ENCODE measurements around the gene LRP8. TPM values are rescaled to one million over a fixed set of nuclear protein-coding genes. Genes with fewer than 3 reads are reported as not detected.

LRP8 gene
- polyA plus RNA-seq, 1 of the 3 experiments (the other 2 are of a cell fraction), result 19.9 TPM

DNA sequence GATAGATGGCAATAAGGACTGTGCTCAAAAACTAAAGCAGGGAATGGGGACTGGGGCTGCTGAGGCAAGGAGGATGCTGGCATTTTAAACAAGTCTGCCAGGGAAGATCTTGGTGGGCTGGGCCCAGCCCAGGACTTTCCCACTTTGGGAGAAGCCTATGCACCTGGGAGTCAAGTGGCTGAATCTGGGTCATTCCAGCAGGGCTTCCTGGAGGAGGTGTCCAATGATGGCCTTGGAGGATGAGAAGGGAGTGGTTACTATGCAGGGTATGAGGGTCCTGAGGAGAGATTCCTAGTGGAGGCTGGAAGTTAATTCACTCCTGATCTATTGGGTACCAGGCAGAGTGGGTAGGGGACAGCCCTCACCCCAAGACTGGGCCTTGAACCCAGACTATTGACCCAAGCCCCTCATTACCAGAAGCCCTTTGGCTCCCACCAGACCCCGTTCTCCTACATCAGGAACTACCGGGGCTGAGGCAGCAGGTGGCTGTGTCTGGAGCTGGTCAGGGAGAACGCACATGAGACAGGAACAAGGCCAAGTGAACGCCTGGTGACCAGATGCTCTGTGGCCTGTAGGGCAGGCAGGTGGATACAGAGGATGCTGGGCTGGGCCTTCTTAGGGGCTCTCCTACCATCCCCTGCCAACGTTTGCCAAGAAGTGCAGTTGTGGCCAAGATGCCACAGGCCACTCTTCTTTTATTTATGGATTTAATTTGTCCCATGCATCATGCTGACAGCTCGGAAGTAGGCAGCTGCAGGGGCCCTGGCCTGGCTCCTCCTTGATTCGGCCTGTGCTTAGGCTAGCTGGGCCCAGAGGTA is 18.3 kb upstream of the LRP8 start:
- no peak overlapping the region for H3K9ac ChIP-seq
- 56% methylated on average over 7 of the region's 7 CpGs for WGBS (ENCODE audit: low lambda C conversion rate)

DNA sequence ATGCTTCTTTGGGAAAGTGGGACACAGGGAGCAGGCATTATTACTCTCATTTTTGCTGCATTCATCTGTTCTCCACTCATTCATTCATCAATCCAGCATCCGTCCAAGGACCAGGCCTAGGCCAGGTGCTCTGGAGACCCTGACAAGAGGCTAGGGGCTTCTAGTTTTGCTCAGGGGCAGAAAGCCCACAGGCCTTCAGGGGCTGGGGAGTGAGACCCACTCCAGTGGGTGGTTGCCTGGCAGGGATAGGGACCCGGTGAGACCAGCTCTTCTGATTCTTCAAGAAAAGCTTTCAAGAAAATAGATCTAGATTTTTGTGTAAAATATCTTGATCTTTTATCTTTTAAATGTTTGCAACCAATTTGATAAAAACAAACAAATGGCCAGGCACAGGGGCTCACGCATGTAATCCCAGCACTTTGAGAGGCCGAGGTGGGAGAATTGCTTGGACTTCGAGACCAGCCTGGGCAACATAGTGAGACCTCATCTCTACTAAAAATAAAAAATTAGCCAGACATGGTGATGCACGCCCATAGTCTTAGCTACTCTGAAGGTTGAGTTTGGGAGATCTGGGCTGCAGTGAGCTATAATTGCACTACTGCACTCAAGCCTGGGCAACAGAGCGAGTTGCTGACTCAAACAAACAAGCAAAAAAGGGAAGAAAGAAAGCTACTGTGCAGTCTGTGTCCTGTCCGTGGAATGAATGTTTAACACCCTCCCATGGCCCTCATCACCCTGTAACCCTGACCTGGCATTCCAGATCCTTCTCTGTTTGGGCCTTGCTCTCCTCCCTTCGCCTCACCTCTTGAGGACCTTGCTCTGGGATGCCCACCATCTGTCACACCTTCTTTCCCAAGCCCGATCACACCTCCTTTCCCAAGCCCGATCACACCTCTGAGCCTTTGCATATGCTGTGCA is 17.3 kb upstream of the LRP8 start:
- Histone ChIP-seq H3K36me3 (replicated peaks in 1 of 2; ENCODE audit: control insufficient read depth in 1 of 2, insufficient read depth in 2 of 2, low read length in 1 of 2) (no peaks in the 10 kb centered on the region), H3K27ac (ENCODE audit: low read depth in 2 of 2, low read length in 1 of 2) (no peak overlapping the region), H3K4me2 (no peak overlapping the region), H3K79me2 (ENCODE audit: insufficient read depth) (no peaks in the 10 kb centered on the region), H3K27me3 (ENCODE audit: insufficient read depth) (no peaks in the 10 kb centered on the region), H3K9ac (no peak overlapping the region), H3K9me3 (no peaks in the 10 kb centered on the region), H3F3A (replicated peaks; ENCODE audit: insufficient read depth) (no peaks in the 10 kb centered on the region), H3K9me2 (no peaks in the 10 kb centered on the region), H3K4me3 (ENCODE audit: low read depth in 2 of 2, low read length in 1 of 2) (no peak overlapping the region), H3K4me1 (ENCODE audit: control insufficient read depth in 1 of 2, insufficient read depth in 2 of 2, low read depth in 1 of 2, low read length in 1 of 2) (peaks cover 0 to 18% of the 10 kb centered on the region in 2 experiments; a peak in 1 of 4 replicates), H4K20me1 (ENCODE audit: insufficient read depth) (no peaks in the 10 kb centered on the region), H2AFZ (ENCODE audit: low read depth) (no peak overlapping the region)
- DNase-seq, result no peak
- WGBS (ENCODE audit: low lambda C conversion rate), result 79% methylated on average over 11 of the region's 11 CpGs
- POLR2A ChIA-PET, result interaction anchor here (0.9 kb wide), 1 partner anchor 28 kb away, joined by 3 read pairs; no protein-coding TSS in a partner anchor
- CTCF ChIA-PET, result interaction anchor here (1.4 to 7.1 kb wide), 3 partner anchors 14 to 67 kb away, joined by 3 to 38 read pairs (median 5); no protein-coding TSS in a partner anchor
- TF ChIP-seq, protein P1, sequence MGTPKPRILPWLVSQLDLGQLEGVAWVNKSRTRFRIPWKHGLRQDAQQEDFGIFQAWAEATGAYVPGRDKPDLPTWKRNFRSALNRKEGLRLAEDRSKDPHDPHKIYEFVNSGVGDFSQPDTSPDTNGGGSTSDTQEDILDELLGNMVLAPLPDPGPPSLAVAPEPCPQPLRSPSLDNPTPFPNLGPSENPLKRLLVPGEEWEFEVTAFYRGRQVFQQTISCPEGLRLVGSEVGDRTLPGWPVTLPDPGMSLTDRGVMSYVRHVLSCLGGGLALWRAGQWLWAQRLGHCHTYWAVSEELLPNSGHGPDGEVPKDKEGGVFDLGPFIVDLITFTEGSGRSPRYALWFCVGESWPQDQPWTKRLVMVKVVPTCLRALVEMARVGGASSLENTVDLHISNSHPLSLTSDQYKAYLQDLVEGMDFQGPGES (IDR thresholded peaks at IDR 0.05; ENCODE audit: low read depth, low read length), result no peak
- no peak for TF ChIP-seq EZH2phosphoT487 (IDR thresholded peaks at IDR 0.05; ENCODE audit: borderline replicate concordance, low read depth)
- TF ChIP-seq, protein P2, sequence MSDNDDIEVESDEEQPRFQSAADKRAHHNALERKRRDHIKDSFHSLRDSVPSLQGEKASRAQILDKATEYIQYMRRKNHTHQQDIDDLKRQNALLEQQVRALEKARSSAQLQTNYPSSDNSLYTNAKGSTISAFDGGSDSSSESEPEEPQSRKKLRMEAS (IDR thresholded peaks at IDR 0.05; ENCODE audit: low read depth), result no peak
- TF ChIP-seq, protein P3, sequence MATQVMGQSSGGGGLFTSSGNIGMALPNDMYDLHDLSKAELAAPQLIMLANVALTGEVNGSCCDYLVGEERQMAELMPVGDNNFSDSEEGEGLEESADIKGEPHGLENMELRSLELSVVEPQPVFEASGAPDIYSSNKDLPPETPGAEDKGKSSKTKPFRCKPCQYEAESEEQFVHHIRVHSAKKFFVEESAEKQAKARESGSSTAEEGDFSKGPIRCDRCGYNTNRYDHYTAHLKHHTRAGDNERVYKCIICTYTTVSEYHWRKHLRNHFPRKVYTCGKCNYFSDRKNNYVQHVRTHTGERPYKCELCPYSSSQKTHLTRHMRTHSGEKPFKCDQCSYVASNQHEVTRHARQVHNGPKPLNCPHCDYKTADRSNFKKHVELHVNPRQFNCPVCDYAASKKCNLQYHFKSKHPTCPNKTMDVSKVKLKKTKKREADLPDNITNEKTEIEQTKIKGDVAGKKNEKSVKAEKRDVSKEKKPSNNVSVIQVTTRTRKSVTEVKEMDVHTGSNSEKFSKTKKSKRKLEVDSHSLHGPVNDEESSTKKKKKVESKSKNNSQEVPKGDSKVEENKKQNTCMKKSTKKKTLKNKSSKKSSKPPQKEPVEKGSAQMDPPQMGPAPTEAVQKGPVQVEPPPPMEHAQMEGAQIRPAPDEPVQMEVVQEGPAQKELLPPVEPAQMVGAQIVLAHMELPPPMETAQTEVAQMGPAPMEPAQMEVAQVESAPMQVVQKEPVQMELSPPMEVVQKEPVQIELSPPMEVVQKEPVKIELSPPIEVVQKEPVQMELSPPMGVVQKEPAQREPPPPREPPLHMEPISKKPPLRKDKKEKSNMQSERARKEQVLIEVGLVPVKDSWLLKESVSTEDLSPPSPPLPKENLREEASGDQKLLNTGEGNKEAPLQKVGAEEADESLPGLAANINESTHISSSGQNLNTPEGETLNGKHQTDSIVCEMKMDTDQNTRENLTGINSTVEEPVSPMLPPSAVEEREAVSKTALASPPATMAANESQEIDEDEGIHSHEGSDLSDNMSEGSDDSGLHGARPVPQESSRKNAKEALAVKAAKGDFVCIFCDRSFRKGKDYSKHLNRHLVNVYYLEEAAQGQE (IDR thresholded peaks at IDR 0.05; ENCODE audit: low read depth, low read length), result no peak
- TF ChIP-seq, protein P4, sequence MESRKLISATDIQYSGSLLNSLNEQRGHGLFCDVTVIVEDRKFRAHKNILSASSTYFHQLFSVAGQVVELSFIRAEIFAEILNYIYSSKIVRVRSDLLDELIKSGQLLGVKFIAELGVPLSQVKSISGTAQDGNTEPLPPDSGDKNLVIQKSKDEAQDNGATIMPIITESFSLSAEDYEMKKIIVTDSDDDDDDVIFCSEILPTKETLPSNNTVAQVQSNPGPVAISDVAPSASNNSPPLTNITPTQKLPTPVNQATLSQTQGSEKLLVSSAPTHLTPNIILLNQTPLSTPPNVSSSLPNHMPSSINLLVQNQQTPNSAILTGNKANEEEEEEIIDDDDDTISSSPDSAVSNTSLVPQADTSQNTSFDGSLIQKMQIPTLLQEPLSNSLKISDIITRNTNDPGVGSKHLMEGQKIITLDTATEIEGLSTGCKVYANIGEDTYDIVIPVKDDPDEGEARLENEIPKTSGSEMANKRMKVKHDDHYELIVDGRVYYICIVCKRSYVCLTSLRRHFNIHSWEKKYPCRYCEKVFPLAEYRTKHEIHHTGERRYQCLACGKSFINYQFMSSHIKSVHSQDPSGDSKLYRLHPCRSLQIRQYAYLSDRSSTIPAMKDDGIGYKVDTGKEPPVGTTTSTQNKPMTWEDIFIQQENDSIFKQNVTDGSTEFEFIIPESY (IDR thresholded peaks at IDR 0.05; ENCODE audit: borderline replicate concordance, low read depth), result no peak
- no peak for TF ChIP-seq FOXM1 (IDR thresholded peaks at IDR 0.05; ENCODE audit: low read depth)
- no peak for TF ChIP-seq GATA2 (CRISPR knock-in tag; IDR thresholded peaks at IDR 0.05)
- TF ChIP-seq POLR2AphosphoS5 (IDR thresholded peaks at IDR 0.05; ENCODE audit: low read depth, low read length), result no peak
- no peak for TF ChIP-seq NRF1 (IDR thresholded peaks at IDR 0.05; ENCODE audit: low read depth, low read length)

More for the DNA sequence above, 18.3 kb upstream of the LRP8 start:
- peak overlapping the region in 1 of 2 experiments; percentile 77; a peak in 2 of 4 replicates for H3K27ac ChIP-seq (ENCODE audit: low read depth in 2 of 2, low read length in 1 of 2)
- H3K79me2 ChIP-seq (ENCODE audit: insufficient read depth), result no peaks in the 10 kb centered on the region
- ChIA-PET CTCF (interaction anchor here (0.9 to 7.1 kb wide), 5 partner anchors 13 to 68 kb away, joined by 3 to 38 read pairs (median 3); no protein-coding TSS in a partner anchor), POLR2A (interaction anchor here (1.0 kb wide), 1 partner anchor 44 kb away, joined by 3 read pairs; no protein-coding TSS in a partner anchor)
- TF ChIP-seq RFX5 (IDR thresholded peaks at IDR 0.05; ENCODE audit: low read length), result no peak
- no peak for TF ChIP-seq JUND (IDR thresholded peaks at IDR 0.05)
- peak; percentile 16; the same call in 1 of the 2 replicates for TF ChIP-seq GATA2 (CRISPR knock-in tag; IDR thresholded peaks at IDR 0.05)
- TF ChIP-seq CHD2 (IDR thresholded peaks at IDR 0.05; ENCODE audit: low read length, partially characterized antibody), result peak; percentile 65
- TF ChIP-seq NFIC (IDR thresholded peaks at IDR 0.05; ENCODE audit: borderline replicate concordance), result no peak
- no peak for TF ChIP-seq TCF12 (IDR thresholded peaks at IDR 0.05)
- no peak for TF ChIP-seq GABPA (IDR thresholded peaks at IDR 0.05; ENCODE audit: low read depth)
- TF ChIP-seq, protein P5, sequence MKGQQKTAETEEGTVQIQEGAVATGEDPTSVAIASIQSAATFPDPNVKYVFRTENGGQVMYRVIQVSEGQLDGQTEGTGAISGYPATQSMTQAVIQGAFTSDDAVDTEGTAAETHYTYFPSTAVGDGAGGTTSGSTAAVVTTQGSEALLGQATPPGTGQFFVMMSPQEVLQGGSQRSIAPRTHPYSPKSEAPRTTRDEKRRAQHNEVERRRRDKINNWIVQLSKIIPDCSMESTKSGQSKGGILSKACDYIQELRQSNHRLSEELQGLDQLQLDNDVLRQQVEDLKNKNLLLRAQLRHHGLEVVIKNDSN (IDR thresholded peaks at IDR 0.05; ENCODE audit: borderline replicate concordance, low read depth), result no peak
- no peak for TF ChIP-seq RXRA (IDR thresholded peaks at IDR 0.05; ENCODE audit: borderline replicate concordance, low read depth)
- peak in 1 of 2 experiments; percentile 80; a peak in 1 of 4 replicates for TF ChIP-seq EP300 (IDR thresholded peaks at IDR 0.05; ENCODE audit: borderline replicate concordance in 1 of 2, low read depth in 1 of 2, low read length in 1 of 2)
- TF ChIP-seq RCOR1 (IDR thresholded peaks at IDR 0.05; ENCODE audit: low read length), result peak; percentile 83
- TF ChIP-seq YY1 (IDR thresholded peaks at IDR 0.05; ENCODE audit: low read depth), result no peak
- peak; percentile 68 for DNase-seq
- H3K36me3 ChIP-seq (replicated peaks in 1 of 2; ENCODE audit: control insufficient read depth in 1 of 2, insufficient read depth in 2 of 2, low read length in 1 of 2), result no peaks in the 10 kb centered on the region
- no peaks in the 10 kb centered on the region for H4K20me1 ChIP-seq (ENCODE audit: insufficient read depth)
- no peak overlapping the region for H2AFZ ChIP-seq (ENCODE audit: low read depth)
- no peaks in the 10 kb centered on the region for H3K9me2 ChIP-seq
- H3K4me2 ChIP-seq, result no peak overlapping the region
- no peaks in the 10 kb centered on the region for H3F3A ChIP-seq (replicated peaks; ENCODE audit: insufficient read depth)
- peaks cover 0 to 18% of the 10 kb centered on the region in 2 experiments; a peak in 1 of 4 replicates for H3K4me1 ChIP-seq (ENCODE audit: control insufficient read depth in 1 of 2, insufficient read depth in 2 of 2, low read depth in 1 of 2, low read length in 1 of 2)
- H3K4me3 ChIP-seq (ENCODE audit: low read depth in 2 of 2, low read length in 1 of 2), result no peak overlapping the region
- H3K9me3 ChIP-seq, result no peaks in the 10 kb centered on the region
- H3K27me3 ChIP-seq (ENCODE audit: insufficient read depth), result no peaks in the 10 kb centered on the region

All from SK-N-SH (cell line).